ENCODE results near the gene YAF2. TPM values are rescaled to one million over a fixed set of nuclear protein-coding genes. Genes with fewer than 3 reads are reported as not detected.

YAF2 gene
- total RNA-seq, 4 donors from 2014 or later = 22.7 to 55.4 (median 24.5) TPM

DNA sequence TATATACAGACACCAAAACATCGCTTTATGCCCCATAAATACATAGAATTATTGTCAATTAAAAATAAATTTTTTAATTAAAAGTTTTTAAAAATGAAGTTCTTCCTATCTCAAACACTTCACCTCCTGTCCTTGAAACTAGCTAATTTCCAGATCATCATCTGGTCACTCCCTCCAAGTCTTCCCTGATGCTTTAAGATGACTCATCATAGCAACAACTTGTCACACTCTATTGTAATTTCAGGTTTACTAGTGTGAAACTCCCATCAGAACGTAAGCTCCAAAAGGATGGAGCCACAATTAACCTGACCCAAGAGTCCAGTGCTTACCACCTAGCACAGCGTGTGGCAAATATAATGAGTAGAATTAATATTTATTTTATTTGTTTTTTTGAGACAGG, 109.7 kb downstream of the YAF2 start:
- peaks cover 0 to 16% (median 0%) of the 10 kb centered on the region in 4 donors for H3K4me1 ChIP-seq
- intact Hi-C loops (cut with DNase I; ENCODE audit: low total_unique reads) = loop anchor here (5.0 kb wide), 1 partner anchor 204 kb away; no protein-coding TSS in a partner anchor

DNA sequence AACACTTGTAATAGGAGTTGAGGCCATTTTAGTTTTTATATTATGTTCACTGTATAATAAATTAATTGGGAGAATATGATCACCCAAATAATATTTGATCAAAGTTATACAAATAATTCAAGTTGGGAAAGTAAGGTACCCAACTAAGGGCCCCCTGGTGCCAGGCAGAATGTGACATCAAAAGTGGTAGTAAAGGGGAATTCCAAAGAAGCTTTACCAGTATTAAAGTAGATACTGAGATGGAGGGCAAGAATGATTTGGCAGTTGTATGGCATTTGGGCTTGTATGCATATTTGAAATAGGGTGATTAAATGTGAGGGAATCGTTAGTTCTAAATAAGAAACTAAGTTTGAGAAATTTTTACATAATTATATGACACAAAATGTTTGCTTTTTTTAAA, 111.1 kb downstream of the YAF2 start:
- intact Hi-C loops (cut with DNase I; ENCODE audit: low total_unique reads) = loop anchor here (5.0 kb wide), 1 partner anchor 205 kb away; no protein-coding TSS in a partner anchor
- 69 to 82% methylated on average over 1 of the region's 1 CpG for WGBS, 2 donors (ENCODE audit: low coverage in 1 of 2)
- TF ChIP-seq POLR2A (IDR thresholded peaks at IDR 0.05) (no peak), EP300 (IDR thresholded peaks at IDR 0.05; ENCODE audit: low read depth) (no peak), POLR2AphosphoS5 (IDR thresholded peaks at IDR 0.05) (no peak)
- TF ChIP-seq, protein P1, sequence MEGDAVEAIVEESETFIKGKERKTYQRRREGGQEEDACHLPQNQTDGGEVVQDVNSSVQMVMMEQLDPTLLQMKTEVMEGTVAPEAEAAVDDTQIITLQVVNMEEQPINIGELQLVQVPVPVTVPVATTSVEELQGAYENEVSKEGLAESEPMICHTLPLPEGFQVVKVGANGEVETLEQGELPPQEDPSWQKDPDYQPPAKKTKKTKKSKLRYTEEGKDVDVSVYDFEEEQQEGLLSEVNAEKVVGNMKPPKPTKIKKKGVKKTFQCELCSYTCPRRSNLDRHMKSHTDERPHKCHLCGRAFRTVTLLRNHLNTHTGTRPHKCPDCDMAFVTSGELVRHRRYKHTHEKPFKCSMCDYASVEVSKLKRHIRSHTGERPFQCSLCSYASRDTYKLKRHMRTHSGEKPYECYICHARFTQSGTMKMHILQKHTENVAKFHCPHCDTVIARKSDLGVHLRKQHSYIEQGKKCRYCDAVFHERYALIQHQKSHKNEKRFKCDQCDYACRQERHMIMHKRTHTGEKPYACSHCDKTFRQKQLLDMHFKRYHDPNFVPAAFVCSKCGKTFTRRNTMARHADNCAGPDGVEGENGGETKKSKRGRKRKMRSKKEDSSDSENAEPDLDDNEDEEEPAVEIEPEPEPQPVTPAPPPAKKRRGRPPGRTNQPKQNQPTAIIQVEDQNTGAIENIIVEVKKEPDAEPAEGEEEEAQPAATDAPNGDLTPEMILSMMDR (IDR thresholded peaks at IDR 0.05) = no peak
- Histone ChIP-seq H3K4me1 (peaks cover 0 to 16% (median 0%) of the 10 kb centered on the region in 4 donors), H3K36me3 (no peaks in the 10 kb centered on the region), H3K9me3 (no peaks in the 10 kb centered on the region), H3K4me3 (no peak overlapping the region), H3K27me3 (no peaks in the 10 kb centered on the region), H3K27ac (no peak overlapping the region)
- no peak for DNase-seq
- in situ Hi-C loops (cut with MboI; ENCODE audit: low pct_ligation_motif_present in 1 of 4, low pct_unique_long_range_greater_than_20kb in 1 of 4, low sequenced_read_pairs in 3 of 4) = loop anchor here in 2 of 4 donors (25.0 kb wide), 2 partner anchors 110 to 1210 kb away; partner anchors contain the start of gene YAF2 (in 1 of the 2)

More for the DNA sequence above, 109.7 kb downstream of the YAF2 start:
- no peak overlapping the region for H3K27ac ChIP-seq
- no peaks in the 10 kb centered on the region for H3K9me3 ChIP-seq
- WGBS, 2 donors (ENCODE audit: low coverage in 1 of 2) = 74 to 77% methylated on average over 3 of the region's 3 CpGs
- in situ Hi-C loops (cut with MboI; ENCODE audit: low pct_ligation_motif_present in 1 of 4, low pct_unique_long_range_greater_than_20kb in 1 of 4, low sequenced_read_pairs in 3 of 4) = loop anchor here in 2 of 4 donors (25.0 kb wide), 2 partner anchors 109 to 1209 kb away; partner anchors contain the start of gene YAF2 (in 1 of the 2)
- no peak for DNase-seq
- no peak overlapping the region for H3K4me3 ChIP-seq
- TF ChIP-seq POLR2AphosphoS5 (IDR thresholded peaks at IDR 0.05) (no peak), POLR2A (IDR thresholded peaks at IDR 0.05) (no peak), EP300 (IDR thresholded peaks at IDR 0.05; ENCODE audit: low read depth) (no peak)
- TF ChIP-seq, protein P1 (IDR thresholded peaks at IDR 0.05) = no peak
- no peaks in the 10 kb centered on the region for H3K27me3 ChIP-seq
- H3K36me3 ChIP-seq = no peaks in the 10 kb centered on the region

DNA sequence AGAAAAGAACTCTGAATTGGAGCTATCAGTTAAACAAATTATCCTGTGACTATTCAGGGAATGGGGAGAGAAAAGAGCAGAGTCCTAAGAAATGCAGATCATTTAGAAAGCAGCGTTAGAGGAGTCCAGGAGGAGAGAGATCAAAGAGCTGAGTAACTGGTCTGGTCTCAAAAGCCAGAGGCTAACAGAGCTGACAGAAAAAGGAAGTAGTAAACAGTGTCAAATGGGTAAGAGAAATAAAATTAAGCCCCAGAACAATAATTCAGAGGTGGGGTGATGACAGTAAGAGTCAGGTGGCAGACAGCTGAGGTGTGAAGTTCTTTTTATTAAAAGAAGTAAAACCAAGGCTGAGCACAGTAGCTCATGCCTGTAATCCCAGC, 112.7 kb downstream of the YAF2 start:
- in situ Hi-C loops (cut with MboI; ENCODE audit: low pct_ligation_motif_present in 1 of 4, low pct_unique_long_range_greater_than_20kb in 1 of 4, low sequenced_read_pairs in 3 of 4) = loop anchor here in 2 of 4 donors (25.0 kb wide), 2 partner anchors 112 to 1212 kb away; partner anchors contain the start of gene YAF2 (in 1 of the 2)
- intact Hi-C loops (cut with DNase I; ENCODE audit: low total_unique reads) = loop anchor here (5.0 kb wide), 1 partner anchor 207 kb away; no protein-coding TSS in a partner anchor
- no peaks in the 10 kb centered on the region for H3K9me3 ChIP-seq
- no peaks in the 10 kb centered on the region for H3K27me3 ChIP-seq
- no peak for TF ChIP-seq EP300 (IDR thresholded peaks at IDR 0.05; ENCODE audit: low read depth)
- TF ChIP-seq, protein P1 (IDR thresholded peaks at IDR 0.05) = no peak
- no peak for TF ChIP-seq POLR2A (IDR thresholded peaks at IDR 0.05)
- no peak for DNase-seq
- WGBS, 2 donors (ENCODE audit: low coverage in 1 of 2) = 43 to 50% methylated on average over 1 of the region's 1 CpG
- H3K4me1 ChIP-seq = peaks cover 0 to 12% (median 0%) of the 10 kb centered on the region in 4 donors
- H3K4me3 ChIP-seq = no peak overlapping the region
- no peaks in the 10 kb centered on the region for H3K36me3 ChIP-seq
- H3K27ac ChIP-seq = no peak overlapping the region

DNA sequence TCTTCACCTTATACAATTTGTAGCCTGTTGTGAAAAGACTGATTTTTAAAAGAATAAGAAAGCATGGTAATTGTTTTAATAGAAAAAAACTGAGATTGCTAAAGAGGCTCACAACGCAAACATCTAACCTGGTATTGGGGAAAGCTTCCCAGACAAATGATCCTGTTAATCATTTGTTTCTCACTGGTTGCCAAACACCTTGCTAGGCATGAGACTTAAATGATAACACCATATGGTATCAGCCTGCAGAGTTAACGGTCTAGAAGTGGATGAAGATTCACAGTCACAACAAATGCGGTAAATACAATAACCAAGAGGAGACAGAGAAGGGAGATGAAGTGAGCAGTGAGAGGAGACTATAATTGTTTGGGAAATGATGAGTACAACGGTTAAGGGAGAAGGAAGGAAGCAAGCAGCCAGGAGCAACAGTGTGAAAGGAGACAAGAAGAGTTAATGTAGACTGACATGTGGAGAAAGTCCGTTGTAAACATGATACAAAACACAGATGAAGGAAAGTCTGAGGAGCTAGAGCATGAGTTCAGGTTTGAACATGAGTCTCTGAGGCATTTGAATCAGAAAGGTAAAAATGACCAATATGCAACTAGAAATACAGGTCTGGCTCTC, 113.2 kb downstream of the YAF2 start:
- no peak for TF ChIP-seq EP300 (IDR thresholded peaks at IDR 0.05; ENCODE audit: low read depth)
- no peak for TF ChIP-seq POLR2AphosphoS5 (IDR thresholded peaks at IDR 0.05)
- TF ChIP-seq POLR2A (IDR thresholded peaks at IDR 0.05) = no peak
- TF ChIP-seq, protein P1 (IDR thresholded peaks at IDR 0.05) = no peak
- WGBS, 2 donors (ENCODE audit: low coverage in 1 of 2) = 50 to 56% methylated on average over 5 of the region's 5 CpGs
- in situ Hi-C loops (cut with MboI; ENCODE audit: low pct_ligation_motif_present in 1 of 4, low pct_unique_long_range_greater_than_20kb in 1 of 4, low sequenced_read_pairs in 3 of 4) = loop anchor here in 2 of 4 donors (25.0 kb wide), 2 partner anchors 112 to 1212 kb away; partner anchors contain the start of gene YAF2 (in 1 of the 2)
- Histone ChIP-seq H3K4me3 (no peak overlapping the region), H3K27ac (no peak overlapping the region), H3K4me1 (peaks cover 0 to 12% (median 0%) of the 10 kb centered on the region in 4 donors), H3K27me3 (no peaks in the 10 kb centered on the region), H3K36me3 (no peaks in the 10 kb centered on the region), H3K9me3 (no peaks in the 10 kb centered on the region)
- no peak for DNase-seq
- intact Hi-C loops (cut with DNase I; ENCODE audit: low total_unique reads) = loop anchor here (5.0 kb wide), 1 partner anchor 207 kb away; no protein-coding TSS in a partner anchor

Measured in transverse colon (tissue), 4 donors.